ENCODE measurements around the gene DLGAP1.

The DLGAP1 gene

GRCh38 chr18:3796434-3796833 lies 658.7 kb downstream of the DLGAP1 start:
- Histone ChIP-seq H3K36me3 (ENCODE audit: control insufficient read depth, insufficient read depth, low read length) (no peaks in the 10 kb centered on the region), H3K4me1 (ENCODE audit: control insufficient read depth, insufficient read depth, low read length, poor library complexity, severe bottlenecking) (no peaks in the 10 kb centered on the region)

DNA sequence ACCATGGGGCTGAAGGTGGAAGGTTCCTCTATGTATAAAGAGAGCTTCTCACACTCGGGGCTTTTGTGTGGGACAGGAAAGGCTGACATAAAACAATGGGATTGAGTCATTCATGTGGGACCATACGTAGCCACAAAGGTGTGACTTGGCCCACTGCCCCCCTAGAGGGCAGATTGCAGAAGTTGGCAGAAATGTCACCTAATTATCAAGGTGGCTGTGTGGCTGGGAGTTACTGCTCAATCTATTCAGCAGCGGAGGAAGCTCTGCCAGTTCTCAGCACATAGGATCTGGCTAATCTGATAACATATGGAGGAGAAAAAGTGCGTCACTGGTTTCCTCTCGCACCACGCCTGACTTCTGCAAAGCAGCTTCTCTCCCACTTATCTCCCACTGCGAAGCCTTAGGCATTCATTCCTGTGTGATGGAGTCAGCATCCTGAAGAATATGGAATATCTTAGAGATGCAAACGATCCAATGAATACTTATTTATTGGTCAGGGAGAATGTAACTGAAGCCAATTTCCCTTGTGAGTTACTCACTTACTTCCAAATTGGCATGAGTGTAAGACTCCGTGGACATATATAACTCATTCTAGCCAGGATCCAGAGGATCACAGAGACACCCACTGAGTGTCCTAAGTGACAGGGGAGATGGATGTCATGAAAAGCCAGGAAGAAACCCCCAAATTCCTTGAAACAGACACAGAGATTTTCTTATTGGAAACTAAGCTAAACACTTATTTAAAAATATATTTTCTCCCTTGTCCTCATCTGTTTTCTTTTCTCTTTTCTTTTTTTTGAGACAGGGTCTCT lies 660.4 kb downstream of the DLGAP1 start:
- no peak overlapping the region for H3K4me3 ChIP-seq (ENCODE audit: insufficient read depth, low read depth, low read length, poor library complexity, severe bottlenecking)
- no peaks in the 10 kb centered on the region for H3K4me1 ChIP-seq (ENCODE audit: control insufficient read depth, insufficient read depth, low read length, poor library complexity, severe bottlenecking)
- H3K27ac ChIP-seq (ENCODE audit: insufficient read depth, low read length, poor library complexity, severe bottlenecking), result no peak overlapping the region
- no peaks in the 10 kb centered on the region for H3K36me3 ChIP-seq (ENCODE audit: control insufficient read depth, insufficient read depth, low read length)
- no peaks in the 10 kb centered on the region for H3K9me3 ChIP-seq (ENCODE audit: control insufficient read depth, low read length)
- DNase-seq, result no peak
- H3K27me3 ChIP-seq (replicated peaks; ENCODE audit: control insufficient read depth, insufficient read depth, low read length, poor library complexity, severe bottlenecking), result no peaks in the 10 kb centered on the region

More at GRCh38 chr18:3796434-3796833, 658.7 kb downstream of the DLGAP1 start:
- Histone ChIP-seq H3K4me3 (ENCODE audit: insufficient read depth, low read depth, low read length, poor library complexity, severe bottlenecking) (no peak overlapping the region), H3K9me3 (ENCODE audit: control insufficient read depth, low read length) (no peaks in the 10 kb centered on the region), H3K27ac (ENCODE audit: insufficient read depth, low read length, poor library complexity, severe bottlenecking) (no peak overlapping the region), H3K27me3 (replicated peaks; ENCODE audit: control insufficient read depth, insufficient read depth, low read length, poor library complexity, severe bottlenecking) (no peaks in the 10 kb centered on the region)
- DNase-seq, result no peak

- DNase-seq, result no peak
- Histone ChIP-seq H3K36me3 (ENCODE audit: control insufficient read depth, insufficient read depth, low read length) (no peaks in the 10 kb centered on the region), H3K27me3 (replicated peaks; ENCODE audit: control insufficient read depth, insufficient read depth, low read length, poor library complexity, severe bottlenecking) (no peaks in the 10 kb centered on the region), H3K4me1 (ENCODE audit: control insufficient read depth, insufficient read depth, low read length, poor library complexity, severe bottlenecking) (no peaks in the 10 kb centered on the region), H3K9me3 (ENCODE audit: control insufficient read depth, low read length) (no peaks in the 10 kb centered on the region), H3K4me3 (ENCODE audit: insufficient read depth, low read depth, low read length, poor library complexity, severe bottlenecking) (no peak overlapping the region), H3K27ac (ENCODE audit: insufficient read depth, low read length, poor library complexity, severe bottlenecking) (no peak overlapping the region)
These were observed 661.6 kb downstream of the DLGAP1 start for GRCh38 chr18:3793545-3793944.

- H3K27ac ChIP-seq (ENCODE audit: insufficient read depth, low read length, poor library complexity, severe bottlenecking), result no peak overlapping the region
These were observed 662.0 kb downstream of the DLGAP1 start for GRCh38 chr18:3793111-3793510.

GRCh38 chr18:3792711-3793110 lies 662.4 kb downstream of the DLGAP1 start:
- no peaks in the 10 kb centered on the region for H3K36me3 ChIP-seq (ENCODE audit: control insufficient read depth, insufficient read depth, low read length)
- no peak overlapping the region for H3K27ac ChIP-seq (ENCODE audit: insufficient read depth, low read length, poor library complexity, severe bottlenecking)
- no peaks in the 10 kb centered on the region for H3K9me3 ChIP-seq (ENCODE audit: control insufficient read depth, low read length)
- H3K4me3 ChIP-seq (ENCODE audit: insufficient read depth, low read depth, low read length, poor library complexity, severe bottlenecking), result no peak overlapping the region
- no peak for DNase-seq
- no peaks in the 10 kb centered on the region for H3K27me3 ChIP-seq (replicated peaks; ENCODE audit: control insufficient read depth, insufficient read depth, low read length, poor library complexity, severe bottlenecking)
- H3K4me1 ChIP-seq (ENCODE audit: control insufficient read depth, insufficient read depth, low read length, poor library complexity, severe bottlenecking), result no peaks in the 10 kb centered on the region

More at GRCh38 chr18:3793111-3793510, 662.0 kb downstream of the DLGAP1 start:
- Histone ChIP-seq H3K36me3 (ENCODE audit: control insufficient read depth, insufficient read depth, low read length) (no peaks in the 10 kb centered on the region), H3K9me3 (ENCODE audit: control insufficient read depth, low read length) (no peaks in the 10 kb centered on the region), H3K27me3 (replicated peaks; ENCODE audit: control insufficient read depth, insufficient read depth, low read length, poor library complexity, severe bottlenecking) (no peaks in the 10 kb centered on the region), H3K4me1 (ENCODE audit: control insufficient read depth, insufficient read depth, low read length, poor library complexity, severe bottlenecking) (no peaks in the 10 kb centered on the region), H3K4me3 (ENCODE audit: insufficient read depth, low read depth, low read length, poor library complexity, severe bottlenecking) (no peak overlapping the region)
- DNase-seq, result no peak

GRCh38 chr18:3791238-3791637 lies 663.9 kb downstream of the DLGAP1 start:
- no peaks in the 10 kb centered on the region for H3K27me3 ChIP-seq (replicated peaks; ENCODE audit: control insufficient read depth, insufficient read depth, low read length, poor library complexity, severe bottlenecking)
- H3K9me3 ChIP-seq (ENCODE audit: control insufficient read depth, low read length), result no peaks in the 10 kb centered on the region
- H3K36me3 ChIP-seq (ENCODE audit: control insufficient read depth, insufficient read depth, low read length), result no peaks in the 10 kb centered on the region
- no peak overlapping the region for H3K27ac ChIP-seq (ENCODE audit: insufficient read depth, low read length, poor library complexity, severe bottlenecking)
- H3K4me1 ChIP-seq (ENCODE audit: control insufficient read depth, insufficient read depth, low read length, poor library complexity, severe bottlenecking), result no peaks in the 10 kb centered on the region
- no peak overlapping the region for H3K4me3 ChIP-seq (ENCODE audit: insufficient read depth, low read depth, low read length, poor library complexity, severe bottlenecking)
- DNase-seq, result no peak

DNA sequence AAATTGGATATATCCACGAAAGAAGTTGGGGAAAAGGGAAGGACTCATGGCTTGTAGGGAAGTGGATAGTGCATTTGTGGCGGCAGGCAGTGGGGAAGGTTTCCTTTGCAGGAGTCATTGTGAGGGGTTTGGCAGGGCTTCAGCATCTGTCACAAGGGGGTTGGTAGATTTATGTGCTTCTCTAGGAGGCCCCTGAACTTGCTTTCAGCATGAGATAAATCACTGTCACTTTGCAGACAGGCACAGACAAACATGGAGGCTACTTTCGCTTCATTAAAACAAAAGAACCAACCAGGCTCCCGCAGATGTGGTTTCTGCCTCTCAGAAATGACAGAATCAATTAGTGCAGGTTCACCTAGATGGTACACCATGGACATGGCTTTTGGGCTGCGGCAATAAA lies 664.4 kb downstream of the DLGAP1 start:
- Histone ChIP-seq H3K27me3 (replicated peaks; ENCODE audit: control insufficient read depth, insufficient read depth, low read length, poor library complexity, severe bottlenecking) (no peaks in the 10 kb centered on the region), H3K36me3 (ENCODE audit: control insufficient read depth, insufficient read depth, low read length) (no peaks in the 10 kb centered on the region), H3K4me3 (ENCODE audit: insufficient read depth, low read depth, low read length, poor library complexity, severe bottlenecking) (no peak overlapping the region), H3K4me1 (ENCODE audit: control insufficient read depth, insufficient read depth, low read length, poor library complexity, severe bottlenecking) (no peaks in the 10 kb centered on the region), H3K9me3 (ENCODE audit: control insufficient read depth, low read length) (no peaks in the 10 kb centered on the region), H3K27ac (ENCODE audit: insufficient read depth, low read length, poor library complexity, severe bottlenecking) (no peak overlapping the region)
- DNase-seq, result no peak

- H3K4me3 ChIP-seq (ENCODE audit: insufficient read depth, low read depth, low read length, poor library complexity, severe bottlenecking), result no peak overlapping the region
- no peaks in the 10 kb centered on the region for H3K36me3 ChIP-seq (ENCODE audit: control insufficient read depth, insufficient read depth, low read length)
- DNase-seq, result no peak
- H3K9me3 ChIP-seq (ENCODE audit: control insufficient read depth, low read length), result no peaks in the 10 kb centered on the region
- no peaks in the 10 kb centered on the region for H3K27me3 ChIP-seq (replicated peaks; ENCODE audit: control insufficient read depth, insufficient read depth, low read length, poor library complexity, severe bottlenecking)
- H3K27ac ChIP-seq (ENCODE audit: insufficient read depth, low read length, poor library complexity, severe bottlenecking), result no peak overlapping the region
- no peaks in the 10 kb centered on the region for H3K4me1 ChIP-seq (ENCODE audit: control insufficient read depth, insufficient read depth, low read length, poor library complexity, severe bottlenecking)
These were observed 665.6 kb downstream of the DLGAP1 start for GRCh38 chr18:3789525-3789924.

DNA sequence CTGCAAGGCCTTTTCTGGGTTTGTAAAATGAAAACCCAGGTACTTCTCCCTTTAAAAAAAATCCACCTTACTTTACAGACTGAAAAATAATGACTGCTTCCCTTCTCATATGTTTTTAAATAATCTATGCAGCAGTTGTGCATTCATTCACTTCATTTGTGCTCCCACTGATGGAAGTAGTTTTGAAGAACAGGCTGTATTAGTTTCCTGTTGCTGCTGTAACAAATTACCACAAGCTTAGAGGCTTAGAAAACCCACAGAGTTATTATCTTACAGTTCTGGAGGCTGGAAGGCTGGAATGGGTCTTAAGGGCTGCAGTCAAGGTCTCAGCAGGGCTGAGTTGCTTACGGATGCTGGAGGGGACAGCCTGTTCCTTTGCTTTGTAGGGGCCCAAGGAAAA lies 670.2 kb downstream of the DLGAP1 start:
- H3K4me3 ChIP-seq (ENCODE audit: insufficient read depth, low read depth, low read length, poor library complexity, severe bottlenecking), result no peak overlapping the region
- H3K9me3 ChIP-seq (ENCODE audit: control insufficient read depth, low read length), result no peaks in the 10 kb centered on the region
- H3K36me3 ChIP-seq (ENCODE audit: control insufficient read depth, insufficient read depth, low read length), result no peaks in the 10 kb centered on the region
- H3K27ac ChIP-seq (ENCODE audit: insufficient read depth, low read length, poor library complexity, severe bottlenecking), result no peak overlapping the region
- no peaks in the 10 kb centered on the region for H3K27me3 ChIP-seq (replicated peaks; ENCODE audit: control insufficient read depth, insufficient read depth, low read length, poor library complexity, severe bottlenecking)
- no peak for DNase-seq
- no peaks in the 10 kb centered on the region for H3K4me1 ChIP-seq (ENCODE audit: control insufficient read depth, insufficient read depth, low read length, poor library complexity, severe bottlenecking)

- Histone ChIP-seq H3K4me1 (ENCODE audit: control insufficient read depth, insufficient read depth, low read length, poor library complexity, severe bottlenecking) (no peaks in the 10 kb centered on the region), H3K36me3 (ENCODE audit: control insufficient read depth, insufficient read depth, low read length) (no peaks in the 10 kb centered on the region), H3K9me3 (ENCODE audit: control insufficient read depth, low read length) (no peaks in the 10 kb centered on the region), H3K4me3 (ENCODE audit: insufficient read depth, low read depth, low read length, poor library complexity, severe bottlenecking) (no peak overlapping the region), H3K27me3 (replicated peaks; ENCODE audit: control insufficient read depth, insufficient read depth, low read length, poor library complexity, severe bottlenecking) (no peaks in the 10 kb centered on the region), H3K27ac (ENCODE audit: insufficient read depth, low read length, poor library complexity, severe bottlenecking) (no peak overlapping the region)
- no peak for DNase-seq
These were observed 672.2 kb downstream of the DLGAP1 start for GRCh38 chr18:3782901-3783300.

All from effector memory CD4-positive, alpha-beta T cell (primary cell).